Gastroesophageal sphincter (tissue), 3 donors: ENCODE measurements around the gene ZBTB20.

Experiments used
- CTCF ChIP-seq, 4 experiments: fragments of 200-600 bp in 2 of 4; fragments of 450-650 bp in 2 of 4; sonication (generic) in 1 of 4; IDR thresholded peaks; one replicate each; pipeline ENCODE4 v1.5.1; 2017 to 2019; ENCODE audit warnings: antibody characterized with exemption in 4 of 4, mild to moderate bottlenecking in 2 of 4, moderate library complexity in 2 of 4
- EP300 ChIP-seq: sonication (generic); formaldehyde crosslinking; IDR thresholded peaks from one replicate; pipeline ENCODE4 v1.6.1; 2017; ENCODE audit warnings: antibody characterized with exemption, mild to moderate bottlenecking

GRCh38 chr3:114770874-114771273, 376.2 kb downstream of the ZBTB20 start:
- no peak for TF ChIP-seq EP300
- TF ChIP-seq CTCF (IDR thresholded peaks at IDR 0.05): no peak
